ENCODE data around the gene BCAS3.

GRCh38 chr17:61335845-61336655 is 658.4 kb downstream of the BCAS3 start:
- TF ChIP-seq EZH2 (IDR thresholded peaks at IDR 0.05) (no peak), CTCF (IDR thresholded peaks at IDR 0.05 in 2 of 3, conservative IDR thresholded peaks at IDR 0.05 in 1 of 3; ENCODE audit: borderline replicate concordance in 1 of 3, insufficient read depth in 1 of 3, low read depth in 2 of 3, low read length in 2 of 3) (no peak)

Data from HCT116 (cell line).